Glomerular endothelial cell (primary cell): ENCODE measurements around the gene NDST3. TPM values are rescaled to one million over a fixed set of nuclear protein-coding genes. Genes with fewer than 3 reads are reported as not detected.

ENCODE experiments used
- DNase-seq: peaks from one replicate; pipeline ENCODE4 v3.0.0-alpha.2; 2011; ENCODE audit warnings: low read depth, low spot score; ENCODE audit errors: extremely low read depth
- total RNA-seq: library from RNA; depleted of rRNA; stranded (reverse); fragments of >200 nt; gene quantifications from 2 replicates; pipeline ENCODE4 v1.2.3, GENCODE V29; 2015

The NDST3 gene
- total RNA-seq, 1 donor from 2014 or later = not detected

DNA sequence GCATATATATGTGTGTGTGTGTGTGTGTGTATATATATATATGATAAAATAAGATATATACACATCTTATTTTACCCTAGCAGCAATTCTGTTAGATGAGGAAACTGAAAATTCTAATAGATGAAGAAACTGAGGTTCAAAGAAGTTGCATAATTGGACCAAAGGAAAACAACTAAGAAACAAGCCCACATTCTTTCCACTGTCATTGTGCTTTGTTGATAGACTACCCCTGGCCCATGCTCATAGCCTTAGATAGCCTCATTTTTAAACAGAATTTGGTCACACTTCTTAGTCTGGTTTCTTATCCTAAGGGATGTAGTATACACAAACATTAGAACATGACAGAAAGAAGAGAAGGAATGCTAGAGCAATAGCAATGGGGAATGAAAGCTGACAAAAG is 138.8 kb downstream of the NDST3 start:
- DNase-seq = no peak

- DNase-seq = no peak
These were observed 139.9 kb downstream of the NDST3 start for GRCh38 chr4:118173956-118174725.

DNA sequence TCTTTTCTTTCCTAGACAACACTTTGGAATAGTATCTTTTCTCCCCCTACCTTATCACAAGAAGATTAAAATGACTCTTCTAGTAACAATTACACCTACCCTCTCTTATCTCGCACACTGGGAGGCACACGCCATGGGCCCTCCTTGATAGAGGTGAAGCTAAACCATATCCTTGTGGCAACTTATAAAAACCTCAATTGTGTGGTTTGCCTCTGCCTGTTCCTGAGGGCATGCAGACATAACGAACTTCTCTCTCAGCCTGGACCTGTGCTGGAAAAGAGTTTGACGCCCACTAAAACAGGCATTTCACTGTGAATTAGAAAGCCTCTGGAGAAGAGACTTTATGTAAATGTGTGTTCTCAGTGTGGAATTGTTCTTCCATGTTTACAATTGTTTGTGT is 141.2 kb downstream of the NDST3 start:
- no peak for DNase-seq

GRCh38 chr4:118177126-118177525 is 142.8 kb downstream of the NDST3 start:
- DNase-seq = no peak

GRCh38 chr4:118180776-118181175 is 146.5 kb downstream of the NDST3 start:
- no peak for DNase-seq

DNA sequence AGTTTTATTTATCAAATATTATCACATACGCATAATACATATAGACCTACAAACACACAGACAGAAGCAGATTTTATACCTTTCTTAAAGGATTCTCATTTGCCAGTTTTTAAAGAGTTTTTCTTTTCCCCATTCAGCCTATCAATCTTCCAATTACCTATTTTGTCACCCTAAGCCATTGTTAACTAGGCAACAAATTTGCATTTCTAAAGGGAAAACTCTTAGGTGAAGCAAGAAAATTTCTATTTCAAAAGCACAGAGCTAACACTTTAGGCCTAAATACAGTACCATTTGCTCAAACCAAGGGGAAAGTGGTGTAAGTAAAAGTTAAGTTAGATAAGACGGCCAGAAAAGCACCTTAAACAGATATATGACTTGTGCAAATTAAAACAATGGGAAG is 156.6 kb downstream of the NDST3 start:
- no peak for DNase-seq

GRCh38 chr4:118193421-118193820 is 159.1 kb downstream of the NDST3 start:
- DNase-seq = no peak

- DNase-seq = no peak
These were observed 172.3 kb downstream of the NDST3 start for GRCh38 chr4:118206627-118207026.

DNA sequence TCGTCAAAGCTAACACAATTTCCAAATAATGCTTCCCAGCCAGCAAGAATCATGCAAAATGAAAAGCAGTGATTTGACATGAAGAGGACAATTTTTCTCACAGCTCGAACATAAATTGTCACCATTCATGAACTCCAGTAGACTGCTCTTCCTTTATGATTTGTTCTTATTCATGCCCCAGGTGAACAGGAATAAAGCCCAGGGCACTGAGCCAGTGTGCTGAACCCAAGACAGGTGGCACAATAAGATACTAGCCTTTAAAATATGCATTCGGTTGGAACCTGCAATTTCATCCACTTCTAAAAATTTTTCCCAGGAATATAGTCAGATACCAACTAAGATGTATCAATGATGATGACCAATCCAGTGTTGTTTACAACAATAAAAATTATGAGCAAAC is 178.8 kb downstream of the NDST3 start:
- DNase-seq = no peak

DNA sequence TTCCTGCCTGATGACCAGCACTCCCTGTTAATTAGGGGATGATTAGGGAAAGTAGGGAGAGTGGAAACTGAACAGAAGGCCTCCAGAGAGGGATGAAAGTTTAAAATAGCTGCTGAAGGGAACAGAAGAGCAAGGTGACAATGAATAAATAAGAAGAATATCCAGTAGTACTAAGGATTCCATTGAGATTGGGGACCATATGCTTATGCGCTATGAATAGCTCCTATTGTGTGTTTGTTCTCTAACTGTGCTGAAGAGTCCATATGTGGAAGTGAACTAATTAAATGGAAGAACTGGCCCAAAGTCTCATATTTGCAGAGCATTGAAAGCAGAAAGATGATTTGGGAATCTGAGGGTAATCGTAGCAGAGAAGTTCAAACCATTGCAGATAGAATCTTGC is 181.5 kb downstream of the NDST3 start:
- no peak for DNase-seq

- no peak for DNase-seq
These were observed 187.0 kb downstream of the NDST3 start for GRCh38 chr4:118221227-118221800.

DNA sequence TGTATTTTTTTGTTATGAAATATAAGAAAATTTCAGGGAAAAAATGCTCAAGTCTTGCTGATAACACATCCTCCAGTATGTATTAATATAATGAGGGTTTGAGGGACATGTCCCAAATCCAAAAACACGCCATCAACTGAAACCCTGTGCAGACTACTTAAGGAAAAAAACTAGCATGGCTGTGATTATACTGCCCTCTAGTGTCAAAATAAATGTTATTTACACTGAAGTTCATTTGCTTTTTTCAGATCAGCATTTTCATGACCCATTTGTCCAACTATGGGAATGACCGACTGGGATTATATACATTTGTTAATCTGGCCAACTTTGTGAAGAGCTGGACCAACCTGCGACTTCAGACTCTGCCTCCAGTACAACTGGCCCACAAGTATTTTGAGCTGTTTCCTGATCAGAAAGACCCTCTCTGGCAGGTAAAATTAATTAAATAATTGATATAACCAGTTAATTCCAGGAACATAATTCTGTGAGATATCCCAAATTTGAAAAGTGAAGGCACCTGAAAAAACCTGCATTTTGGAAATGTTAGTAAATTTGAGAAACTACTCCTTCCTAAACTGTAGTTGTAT is 190.1 kb downstream of the NDST3 start:
- peak; percentile 62 for DNase-seq

- DNase-seq = no peak
These were observed 191.2 kb downstream of the NDST3 start for GRCh38 chr4:118225511-118225910.

DNA sequence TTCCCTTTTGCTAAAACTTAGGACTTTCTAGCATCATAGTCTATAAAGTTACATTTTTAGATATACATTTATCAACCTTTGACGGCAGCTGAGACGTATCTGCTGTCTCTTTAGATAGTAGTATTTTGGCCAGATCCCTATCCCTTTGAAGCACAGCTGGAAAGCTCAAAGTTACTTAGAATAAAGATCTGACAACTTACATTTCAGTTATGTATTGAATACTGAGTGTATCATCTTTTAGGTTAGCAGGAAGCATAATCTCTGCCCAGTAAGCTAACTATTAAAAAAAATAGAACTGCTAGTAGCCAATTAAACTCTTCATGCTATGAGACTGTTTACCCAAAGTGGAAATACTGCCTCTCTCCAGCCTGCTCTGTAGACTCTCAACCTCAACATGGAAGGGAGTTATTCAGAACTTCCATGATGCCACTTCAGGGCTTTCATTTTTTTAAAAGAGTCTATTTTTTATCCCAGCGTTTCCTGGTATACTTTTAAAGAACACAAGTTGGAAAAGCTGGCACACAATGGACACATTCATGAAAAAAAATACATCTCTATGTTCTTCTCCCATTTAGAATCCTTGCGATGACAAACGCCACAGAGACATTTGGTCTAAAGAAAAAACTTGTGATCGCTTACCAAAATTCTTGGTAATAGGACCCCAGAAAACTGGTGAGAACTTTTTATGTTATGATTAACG is 192.2 kb downstream of the NDST3 start:
- no peak for DNase-seq

GRCh38 chr4:118235566-118236120 is 201.4 kb downstream of the NDST3 start:
- no peak for DNase-seq

- no peak for DNase-seq
These were observed 203.2 kb downstream of the NDST3 start for GRCh38 chr4:118237531-118237930.

GRCh38 chr4:118249890-118250289 is 215.6 kb downstream of the NDST3 start:
- DNase-seq = no peak

DNA sequence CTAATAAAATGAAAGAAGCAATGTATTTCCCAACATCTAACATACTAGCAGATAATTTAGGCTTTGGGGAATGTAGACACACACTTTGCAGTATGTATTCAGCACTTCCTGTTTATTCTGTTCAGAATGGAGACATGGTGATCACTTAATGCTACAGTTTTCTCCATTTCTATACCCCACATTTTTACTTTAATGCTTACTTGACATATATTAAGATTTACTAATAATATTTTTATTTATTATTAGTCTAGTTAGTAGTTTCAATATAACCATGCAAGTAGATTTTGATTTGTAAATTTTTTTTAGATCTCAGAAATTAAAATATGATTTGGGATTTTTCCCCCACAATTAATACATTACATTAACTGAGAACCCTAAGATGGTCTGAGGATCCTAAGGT is 220.1 kb downstream of the NDST3 start:
- DNase-seq = no peak

DNA sequence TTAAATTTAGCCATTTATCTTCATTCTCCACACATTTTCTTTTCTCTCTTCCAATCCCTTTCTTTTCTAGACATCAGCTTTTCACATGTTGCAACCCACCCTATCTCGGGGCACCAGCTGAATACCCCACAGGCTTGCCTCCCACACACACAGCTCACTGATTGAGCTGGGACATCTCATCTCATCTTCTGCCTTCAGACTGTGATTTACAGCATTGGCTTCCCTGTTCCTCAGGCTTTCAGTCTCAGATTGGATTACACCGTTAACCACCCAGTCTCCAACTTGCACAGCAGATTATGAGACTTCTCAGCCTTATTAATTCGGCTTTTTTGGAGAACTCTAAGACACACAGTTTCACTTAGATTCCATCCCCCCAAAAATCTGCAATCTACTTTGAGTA is 224.8 kb downstream of the NDST3 start:
- no peak for DNase-seq

DNA sequence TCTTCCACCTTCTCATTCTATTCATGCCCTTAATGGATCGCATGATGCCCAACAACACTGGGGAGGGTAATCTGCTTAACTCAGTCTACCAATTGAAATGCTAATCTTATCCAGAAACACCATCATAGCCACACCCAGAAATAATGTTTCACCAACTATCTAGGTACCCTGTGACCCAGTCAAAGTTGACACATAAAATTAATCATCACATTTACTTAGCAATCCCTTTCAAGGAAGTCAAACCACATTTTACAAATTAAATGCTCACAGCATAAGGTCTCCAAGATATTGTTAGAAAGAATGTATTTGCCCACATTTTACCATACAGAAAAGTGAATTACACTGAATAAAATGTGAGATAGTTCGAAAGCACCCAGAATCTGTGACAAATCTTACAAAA is 226.0 kb downstream of the NDST3 start:
- DNase-seq = no peak

DNA sequence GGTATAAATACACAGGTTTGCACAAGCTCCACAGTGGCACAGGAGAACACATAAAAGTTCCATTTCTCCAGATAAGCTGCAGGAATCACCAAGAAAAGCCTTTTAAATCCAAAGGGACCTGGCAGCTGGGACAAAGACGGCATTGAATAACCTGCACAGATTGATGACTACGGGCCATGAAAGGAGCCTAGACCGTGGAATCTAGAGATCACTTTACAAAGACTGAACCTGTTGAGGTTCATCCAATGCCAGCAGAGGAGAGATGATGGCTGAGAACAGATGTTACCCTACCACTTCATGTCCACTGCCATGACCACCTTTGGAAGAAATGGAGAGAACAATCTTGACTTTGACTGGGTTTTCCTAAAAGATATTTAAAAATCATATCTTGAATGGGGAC is 229.8 kb downstream of the NDST3 start:
- no peak for DNase-seq
